Fibroblast of skin of scalp (primary cell): ENCODE data around the gene PATJ.
"Not testable (repeated sequence)": the region's sequence is repeated elsewhere in the genome, so short reads cannot be mapped to it uniquely, and the experiment has no call there.

Experiments
- DNase-seq: peaks from one replicate; pipeline ENCODE4 v3.0.0-alpha.2; 2013

Gene PATJ

DNA sequence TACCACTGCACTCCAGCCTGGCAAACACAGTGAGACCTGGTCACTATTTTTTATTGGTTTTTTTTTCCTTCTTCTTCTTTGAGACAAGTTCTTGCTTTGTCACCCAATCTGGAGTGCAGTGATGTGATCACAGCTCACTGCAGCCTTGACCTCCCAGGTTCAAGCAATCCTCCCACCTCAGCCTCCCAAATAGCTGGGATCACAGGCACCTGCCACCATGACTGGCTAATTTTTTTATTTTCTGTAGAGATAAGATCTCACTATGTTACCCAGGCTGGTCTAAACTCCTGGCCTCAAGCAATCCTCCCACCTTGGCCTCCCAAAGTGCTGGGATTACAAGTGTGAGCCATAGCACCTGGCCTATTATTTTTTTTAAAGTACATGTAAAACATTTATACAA is 148.2 kb downstream of the PATJ start:
- not testable (repeated sequence) for DNase-seq

DNA sequence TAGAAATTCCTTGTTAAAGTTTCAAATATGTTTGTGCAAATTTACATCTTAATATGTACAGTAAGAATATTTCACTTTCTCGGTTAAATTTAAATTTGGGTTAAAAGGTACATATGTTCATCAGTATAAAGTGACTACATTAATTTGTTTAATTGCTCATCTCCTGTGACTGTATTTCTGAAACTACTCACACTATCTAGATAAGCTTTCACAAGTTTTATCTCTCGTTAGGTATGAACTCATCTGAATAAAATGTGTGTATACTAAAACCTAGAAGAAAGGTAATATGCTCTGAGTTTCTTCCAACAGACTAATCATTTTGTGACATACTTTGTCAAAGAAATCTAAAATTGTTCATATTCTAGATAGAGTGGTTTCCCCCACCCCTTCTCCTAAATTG is 150.7 kb downstream of the PATJ start:
- no peak for DNase-seq

DNA sequence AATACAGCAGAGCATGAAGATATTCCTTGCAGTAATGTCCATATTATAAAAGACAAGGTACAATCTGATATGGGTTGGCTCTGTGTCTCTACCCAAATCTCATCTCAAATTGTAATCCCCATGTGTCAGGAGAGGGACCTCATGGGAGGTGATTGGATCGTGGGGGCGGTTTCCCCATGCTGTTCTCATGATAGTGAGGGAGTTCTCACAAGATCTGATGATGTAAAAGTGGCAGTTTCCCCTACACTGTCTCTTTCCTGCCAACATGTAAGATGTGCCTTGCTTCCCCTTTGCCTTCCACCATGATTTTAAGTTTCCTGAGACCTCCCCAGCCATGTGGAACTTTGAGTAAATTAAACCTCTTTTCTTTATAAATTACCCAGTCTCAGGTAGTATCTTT is 152.0 kb downstream of the PATJ start:
- not testable (repeated sequence) for DNase-seq

DNA sequence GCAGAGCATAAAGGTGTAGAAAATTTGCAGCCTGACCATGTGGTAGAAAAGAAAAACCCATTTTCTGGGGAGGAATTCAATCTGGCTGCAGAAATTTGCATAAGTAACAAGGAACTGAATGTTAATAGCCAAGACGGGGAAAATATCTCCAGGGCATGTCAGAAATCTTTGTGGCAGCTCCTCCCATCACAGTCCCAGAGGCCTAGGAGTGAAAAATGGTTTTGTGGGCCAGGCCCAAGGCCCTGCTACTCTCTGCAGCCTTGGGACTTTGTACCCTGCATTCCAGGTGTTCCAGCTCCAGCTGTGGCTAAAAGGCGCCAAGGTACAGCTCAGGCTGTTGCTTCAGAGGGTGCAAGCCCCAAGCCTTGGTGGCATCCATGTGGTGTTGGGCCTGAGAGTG is 152.9 kb downstream of the PATJ start:
- no peak for DNase-seq

DNA sequence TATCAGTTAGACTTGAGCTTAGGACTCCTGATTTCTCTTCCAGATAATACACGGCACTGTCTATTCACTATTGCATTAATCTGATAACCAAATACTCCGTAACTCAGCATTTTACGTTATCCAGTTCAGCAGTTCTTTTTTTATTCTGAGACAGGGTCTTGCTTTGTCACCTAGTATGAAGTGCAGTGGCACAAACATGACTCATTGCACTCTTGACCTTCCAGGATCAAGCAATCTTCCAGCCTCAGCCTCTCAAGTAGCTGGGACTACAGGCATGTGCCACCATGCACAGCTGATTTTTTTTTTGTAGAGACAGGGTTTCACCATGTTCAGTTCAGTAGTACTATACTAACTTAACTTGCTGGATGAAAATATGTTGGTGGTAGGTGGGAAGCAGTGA is 156.4 kb downstream of the PATJ start:
- DNase-seq, result no peak

DNA sequence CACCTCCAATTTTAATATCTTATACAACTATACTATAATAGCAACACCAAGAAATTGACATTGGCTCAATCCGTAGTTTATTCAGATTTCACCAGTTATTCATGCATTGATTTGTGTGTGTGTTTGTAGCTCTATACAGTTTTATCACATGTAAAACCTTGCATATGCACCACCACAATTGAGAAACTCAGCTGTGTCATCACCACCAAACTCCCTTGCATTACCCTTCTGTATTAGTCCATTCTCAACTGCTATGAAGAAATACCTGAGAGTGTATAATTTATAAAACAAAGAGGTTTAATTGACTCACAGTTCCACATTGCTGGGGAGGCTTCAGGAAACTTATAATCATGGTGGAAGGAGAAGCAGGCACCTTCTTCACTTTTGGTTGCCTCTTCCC is 162.1 kb downstream of the PATJ start:
- DNase-seq, result no peak

DNA sequence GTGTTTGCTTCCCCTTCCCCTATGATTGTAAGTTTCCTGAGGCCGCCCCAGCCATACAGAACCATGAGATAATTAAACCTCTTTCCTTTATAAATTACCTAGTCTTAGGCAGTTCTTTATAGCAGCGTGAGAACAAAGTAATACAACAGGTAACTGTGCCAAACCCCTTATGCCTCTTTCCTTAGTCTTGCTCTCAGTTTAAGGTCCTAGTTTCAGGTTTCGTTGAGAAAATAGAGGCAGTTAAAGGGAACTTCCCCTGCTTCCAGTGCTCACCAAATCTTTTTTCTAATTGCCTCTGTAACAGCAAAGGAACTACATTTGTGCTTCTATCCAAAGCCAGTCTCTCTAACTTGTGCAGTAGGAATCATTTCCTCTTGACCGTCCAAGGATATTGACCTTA is 164.8 kb downstream of the PATJ start:
- no peak for DNase-seq

DNA sequence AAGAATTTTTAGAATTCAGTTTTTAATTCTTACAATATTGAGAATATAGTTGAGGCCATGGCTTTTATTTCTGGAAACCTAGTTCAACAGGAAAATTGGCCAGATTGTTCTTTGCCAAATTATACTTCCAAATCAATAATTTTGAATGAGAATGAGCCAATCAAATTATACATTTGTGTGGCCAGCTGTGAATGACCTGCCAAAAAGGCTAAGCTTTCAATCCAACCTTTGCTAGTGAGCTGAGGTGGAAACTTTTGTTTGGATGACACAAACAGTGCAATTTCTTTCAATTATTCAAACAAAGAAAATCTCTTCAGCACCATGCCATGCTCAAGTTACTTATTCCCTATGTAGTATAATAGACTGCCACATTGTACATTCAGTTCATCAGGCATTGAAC is 167.8 kb downstream of the PATJ start:
- DNase-seq, result no peak

DNA sequence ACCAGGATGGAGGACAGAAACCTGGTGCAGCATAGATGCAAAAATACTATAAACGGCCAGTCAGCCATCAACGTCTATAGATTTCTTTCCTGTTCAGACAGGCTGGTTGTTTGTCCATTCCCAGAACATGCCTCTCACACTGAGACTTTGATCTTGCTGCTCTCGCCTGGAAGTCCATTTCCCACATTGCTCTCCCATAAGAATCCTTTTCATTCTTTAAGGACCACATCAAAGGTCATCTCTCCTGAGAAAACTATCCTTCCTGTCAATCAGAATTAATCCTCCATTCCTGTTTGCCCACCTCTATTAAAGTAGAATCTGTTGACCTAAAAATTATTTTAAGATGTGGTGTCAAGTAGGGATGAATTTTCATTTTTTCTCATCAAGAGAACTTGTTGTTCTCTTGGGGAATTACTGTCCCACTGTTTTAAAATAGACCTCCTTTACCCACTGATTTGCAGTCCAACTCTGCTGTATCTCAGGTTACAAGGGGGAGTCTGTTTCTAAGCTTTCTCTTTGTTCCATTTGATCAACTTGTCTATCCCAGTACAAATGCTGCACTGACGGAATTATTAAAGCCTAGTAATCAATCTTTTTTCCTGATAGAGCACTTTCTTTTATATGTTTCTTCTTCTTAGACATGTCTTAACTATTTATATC is 172.7 kb downstream of the PATJ start:
- no peak for DNase-seq

DNA sequence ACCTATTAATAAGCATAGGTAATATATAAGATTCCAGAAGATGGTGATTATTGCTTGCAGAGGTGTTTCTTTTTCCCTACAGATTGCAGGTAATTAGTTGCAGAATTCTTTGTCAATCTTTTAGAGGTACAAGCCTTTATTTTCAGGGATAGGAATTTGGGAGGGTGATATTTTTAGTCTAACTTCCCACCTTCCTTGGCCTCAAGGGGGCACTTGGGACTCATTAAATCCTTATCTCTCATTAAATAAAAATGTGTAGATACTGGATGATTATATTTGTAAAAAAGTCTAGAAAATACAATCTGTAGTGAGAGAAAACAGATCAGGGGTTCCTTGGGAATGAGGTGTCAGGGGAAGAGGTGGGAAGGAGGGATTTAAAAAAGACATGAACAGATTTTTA is 179.2 kb downstream of the PATJ start:
- no peak for DNase-seq

DNA sequence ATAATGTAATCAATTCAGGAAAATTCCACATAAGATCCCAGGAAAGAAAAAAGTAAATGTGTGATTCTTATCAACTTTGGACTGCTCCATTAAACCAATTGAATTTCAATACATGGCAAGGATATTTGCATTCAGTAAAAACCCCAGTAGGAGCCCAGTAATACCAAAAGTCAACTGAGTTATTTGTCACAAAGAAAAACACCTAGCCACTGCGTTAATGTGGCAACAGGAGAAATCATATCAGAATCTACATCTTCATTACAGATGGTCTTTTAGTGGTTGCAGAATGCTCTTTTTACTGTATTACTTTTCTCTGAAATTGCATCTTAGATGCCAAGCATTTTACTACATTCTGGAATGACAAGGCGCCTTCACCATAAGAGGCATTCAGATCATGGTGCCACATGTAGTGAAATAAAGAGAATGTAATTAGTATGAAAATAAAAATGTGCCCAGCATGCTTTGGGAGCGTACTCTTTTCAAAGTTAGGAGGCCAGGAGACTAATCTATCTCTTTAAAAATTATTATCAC is 180.7 kb downstream of the PATJ start:
- DNase-seq, result no peak

DNA sequence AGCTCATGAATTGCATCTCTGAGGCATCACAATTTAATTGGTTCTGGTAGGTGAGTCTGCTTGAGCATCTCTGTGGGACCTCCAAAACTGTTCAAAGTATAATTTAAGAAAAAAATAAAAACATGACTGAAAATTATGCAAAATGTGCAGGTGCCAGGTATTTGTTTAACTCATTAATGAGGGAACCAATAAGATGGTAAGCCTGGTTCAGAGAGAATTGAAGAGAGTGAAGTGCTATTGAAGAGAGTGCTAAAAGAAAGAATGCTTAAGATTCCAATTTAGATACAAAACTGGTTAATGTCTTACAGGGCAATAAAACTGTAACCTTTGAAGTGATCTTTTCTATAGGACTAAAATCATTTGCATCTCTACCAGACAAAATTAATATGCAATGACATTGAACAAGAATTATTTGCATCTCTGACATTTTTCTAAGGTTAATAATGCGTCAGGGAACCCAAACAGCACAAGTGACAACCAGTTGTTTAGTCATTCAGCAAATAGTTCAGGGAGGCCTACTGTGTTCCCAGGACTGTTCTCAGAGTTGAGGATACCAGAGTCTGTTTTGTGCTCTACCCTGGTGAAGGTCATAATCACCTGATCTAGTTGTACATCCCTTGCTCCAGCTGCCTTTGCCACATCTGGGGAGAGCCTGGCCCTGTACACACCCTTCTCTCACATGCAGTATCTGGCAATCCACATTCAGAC is 183.5 kb downstream of the PATJ start:
- no peak for DNase-seq

DNA sequence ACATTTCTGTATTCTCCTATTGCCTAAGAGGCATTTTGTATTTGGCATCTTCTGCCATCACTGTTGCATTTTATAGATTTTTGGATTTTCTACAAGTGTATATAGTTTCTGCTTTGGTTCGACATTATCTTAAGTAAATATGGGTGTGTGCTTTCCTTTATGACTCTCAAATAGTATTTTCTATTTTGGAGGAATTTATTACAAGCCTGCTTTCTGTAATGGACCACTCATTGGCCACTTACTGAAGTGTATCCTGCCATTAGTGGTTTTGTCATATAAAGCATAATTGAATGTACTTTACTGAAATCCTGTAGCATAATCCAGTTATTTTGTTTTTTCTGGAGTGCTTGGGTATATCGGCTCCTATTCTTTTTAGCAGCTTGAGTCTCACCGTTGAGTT is 184.3 kb downstream of the PATJ start:
- DNase-seq, result no peak

DNA sequence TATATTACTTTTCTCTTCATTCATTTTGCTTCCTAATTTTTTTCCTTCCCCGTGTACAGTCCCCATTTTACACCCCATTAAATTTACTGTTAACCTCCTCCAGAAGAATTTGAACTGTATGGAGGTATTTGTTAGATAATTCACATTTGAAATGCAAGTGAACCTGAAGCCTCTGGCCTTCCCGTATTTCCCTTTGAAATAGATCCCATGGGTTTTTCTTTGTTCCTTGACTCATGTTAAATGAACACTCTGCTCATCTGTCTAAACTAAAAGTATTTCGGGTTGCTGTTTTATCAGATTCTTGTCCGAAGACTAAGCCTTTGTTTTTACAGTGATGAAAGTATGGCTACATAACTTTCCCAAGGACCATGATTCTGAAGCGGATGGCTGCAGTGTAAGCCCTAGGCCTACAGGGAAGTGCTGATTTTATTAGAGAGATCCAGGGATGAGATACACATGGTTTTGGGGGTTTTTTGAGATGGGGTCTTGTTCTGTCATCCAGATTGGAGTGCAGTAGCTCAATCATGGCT is 187.9 kb downstream of the PATJ start:
- DNase-seq, result peak; percentile 16

DNA sequence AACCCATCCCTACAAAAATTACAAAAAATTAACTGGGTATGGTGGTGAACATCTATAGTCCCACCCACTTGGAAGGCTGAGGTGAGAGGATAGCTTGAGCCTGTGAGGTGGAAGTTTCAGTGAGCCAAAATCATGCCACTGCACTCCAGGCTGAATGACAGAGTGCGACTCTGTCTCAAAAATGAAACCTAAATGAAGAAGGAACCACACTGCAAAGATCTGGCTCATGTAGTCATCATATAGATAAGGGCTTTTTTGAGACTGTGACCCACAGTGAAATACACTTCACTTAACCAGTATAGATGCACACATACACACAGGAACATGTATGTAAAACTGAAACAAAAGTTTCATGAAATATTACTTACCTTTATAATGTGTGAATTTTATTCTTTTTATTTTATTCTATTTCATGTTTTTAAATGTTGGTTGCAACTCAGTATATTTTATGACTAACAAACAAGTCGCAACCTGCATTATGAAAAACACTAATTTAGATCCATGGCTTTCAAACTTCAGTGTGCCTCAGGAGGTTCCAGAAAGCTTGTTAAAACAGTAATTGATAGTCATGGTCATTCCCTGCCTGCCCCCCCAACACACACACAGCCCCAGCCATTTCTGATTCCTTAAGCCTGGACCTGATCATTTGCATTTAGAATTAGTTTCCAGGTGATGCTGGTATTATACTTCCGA is 189.5 kb downstream of the PATJ start:
- DNase-seq, result no peak

DNA sequence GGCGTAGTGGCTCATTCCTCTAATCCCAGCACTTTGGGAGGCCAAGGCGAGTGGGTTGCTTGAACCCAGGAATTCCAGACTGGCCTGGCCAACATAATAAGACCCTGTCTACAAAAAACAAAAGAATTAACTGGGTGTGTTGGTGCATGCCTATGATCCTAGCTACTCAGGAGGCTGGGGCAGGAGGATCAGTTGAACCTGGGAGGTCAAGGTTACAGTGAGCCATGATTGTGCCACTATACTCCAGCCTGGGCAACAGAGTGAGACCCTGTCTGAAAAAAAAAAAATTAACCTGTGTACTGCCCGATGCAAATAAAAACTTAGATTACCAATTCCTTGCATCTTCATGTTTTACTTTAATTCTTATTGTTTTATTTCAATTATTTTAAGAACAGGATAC is 193.2 kb downstream of the PATJ start:
- no peak for DNase-seq

DNA sequence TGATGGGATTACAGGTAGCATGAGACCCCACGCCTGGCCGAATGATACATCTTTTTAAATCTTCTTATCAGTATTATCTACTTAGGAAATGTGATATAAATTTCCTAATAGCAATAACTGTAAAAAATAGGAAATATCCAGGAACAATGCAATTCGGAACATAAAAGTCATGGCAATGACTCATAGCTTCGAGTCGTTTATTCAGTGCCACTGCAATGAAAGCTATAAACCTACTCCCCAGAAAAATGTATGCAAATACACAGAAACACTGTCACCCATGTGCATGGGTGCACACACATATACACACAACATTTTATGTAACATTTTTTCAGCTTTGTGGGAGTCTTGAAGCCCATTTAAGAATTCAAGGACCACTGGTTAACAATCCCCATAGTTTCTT is 194.6 kb downstream of the PATJ start:
- DNase-seq, result no peak

DNA sequence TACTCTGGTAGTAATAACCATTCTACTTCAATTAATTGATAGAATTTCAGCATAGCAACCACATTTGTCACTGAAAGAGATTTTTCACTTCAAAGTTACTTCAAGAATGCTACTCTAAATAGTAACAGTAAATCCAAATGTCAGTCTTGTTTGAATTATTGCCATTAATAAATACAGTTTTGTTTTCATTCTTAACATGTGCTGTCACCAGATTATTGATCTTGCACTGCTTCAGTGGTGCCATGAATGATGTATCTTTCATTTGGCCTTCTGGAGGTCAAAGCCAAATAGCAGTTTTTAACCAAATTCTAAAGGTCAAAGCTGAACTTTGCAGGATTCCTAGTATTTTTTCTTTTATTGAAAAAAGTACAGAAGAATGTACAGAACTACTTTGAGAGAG is 199.5 kb downstream of the PATJ start:
- DNase-seq, result peak; percentile 21

DNA sequence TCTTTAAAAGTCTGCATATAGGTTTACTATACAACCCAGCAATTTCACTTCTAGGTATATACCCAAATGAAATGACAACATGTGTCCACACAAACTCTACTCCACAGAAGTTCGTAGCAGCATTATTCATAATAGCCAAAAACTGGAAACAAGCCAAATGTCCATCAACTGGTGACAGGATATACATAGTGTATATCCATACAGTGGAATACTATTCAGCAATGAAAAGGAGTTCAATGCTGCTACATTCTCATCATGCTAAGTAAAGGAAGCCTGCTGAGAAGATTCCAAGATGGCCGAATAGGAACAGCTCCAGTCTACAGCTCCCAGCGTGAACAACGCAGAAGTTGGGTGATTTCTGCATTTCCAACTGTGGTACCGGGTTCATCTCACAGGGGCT is 200.6 kb downstream of the PATJ start:
- no peak for DNase-seq

DNA sequence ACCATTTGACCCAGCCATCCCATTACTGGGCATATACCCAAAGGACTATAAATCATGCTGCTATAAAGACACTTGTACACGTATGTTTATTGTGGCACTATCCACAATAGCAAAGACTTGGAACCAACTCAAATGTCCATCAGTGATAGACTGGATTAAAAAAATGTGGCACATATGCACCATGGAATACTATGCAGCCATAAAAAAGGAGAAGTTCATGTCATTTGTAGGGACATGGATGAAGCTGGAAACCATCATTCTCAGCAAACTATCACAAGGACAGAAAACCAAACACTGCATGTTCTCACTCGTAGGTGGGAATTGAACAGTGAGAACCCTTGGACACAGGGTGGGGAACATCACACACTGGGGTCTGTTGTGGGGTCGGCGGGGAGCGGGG is 206.4 kb downstream of the PATJ start:
- not testable (repeated sequence) for DNase-seq

DNA sequence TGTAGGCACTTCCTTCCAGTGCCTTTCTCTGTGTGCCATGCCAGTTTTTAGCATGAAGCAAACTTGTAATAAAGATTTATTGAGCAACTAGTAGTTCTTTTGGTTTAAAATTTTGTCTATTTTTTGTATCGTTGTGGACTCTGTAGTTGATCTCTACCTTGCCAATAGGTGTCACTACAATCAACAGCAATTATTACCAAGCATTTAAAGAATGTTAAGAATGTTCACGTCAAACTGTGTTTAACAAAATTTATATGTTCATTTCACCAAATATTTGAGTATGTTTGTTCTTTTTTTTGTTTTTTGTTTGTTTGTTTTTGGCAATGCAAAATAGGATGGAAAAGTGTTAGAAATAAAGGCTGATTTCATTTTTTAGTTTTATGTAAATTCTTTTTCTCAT is 208.1 kb downstream of the PATJ start:
- DNase-seq, result no peak

DNA sequence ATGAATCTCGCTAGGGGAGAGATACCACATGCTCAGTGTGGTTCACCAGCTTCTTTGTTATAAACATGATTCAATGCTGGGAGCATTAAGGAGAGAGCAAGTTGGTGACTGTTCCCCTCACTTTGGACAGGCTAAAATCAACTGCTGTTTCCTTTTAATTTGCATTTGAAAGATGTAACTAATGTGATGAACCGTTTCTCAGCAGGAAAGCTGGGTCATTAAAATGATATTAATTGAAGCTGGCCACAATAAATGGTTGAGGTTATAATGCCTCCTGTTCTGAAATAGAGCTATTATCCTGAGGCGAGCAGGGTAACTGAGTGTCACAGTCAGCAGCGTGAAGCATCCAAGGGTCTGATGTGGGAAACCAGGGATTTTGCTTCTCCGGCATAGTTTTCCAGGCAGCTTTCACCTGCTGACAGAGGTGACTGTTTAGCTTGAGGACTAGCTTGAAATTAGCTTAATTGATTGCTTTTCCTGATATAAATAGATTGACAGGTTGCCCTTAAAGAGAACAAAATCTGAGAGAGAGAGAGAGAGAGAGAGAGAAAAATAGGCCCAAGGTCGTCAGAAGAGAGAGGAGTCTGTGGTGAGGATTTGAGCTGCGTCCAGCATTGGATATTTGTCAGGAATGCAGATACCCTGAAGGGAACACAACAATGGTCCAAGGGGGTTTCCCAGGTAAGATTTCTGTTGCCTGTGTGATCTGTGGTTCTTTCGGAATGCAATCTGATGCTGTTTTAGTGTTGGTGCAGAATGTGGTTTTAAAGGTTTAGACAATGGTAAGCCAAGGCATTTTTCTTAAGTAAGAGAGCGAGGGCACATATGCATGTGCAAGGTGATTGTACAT is 209.7 kb downstream of the PATJ start:
- no peak for DNase-seq

DNA sequence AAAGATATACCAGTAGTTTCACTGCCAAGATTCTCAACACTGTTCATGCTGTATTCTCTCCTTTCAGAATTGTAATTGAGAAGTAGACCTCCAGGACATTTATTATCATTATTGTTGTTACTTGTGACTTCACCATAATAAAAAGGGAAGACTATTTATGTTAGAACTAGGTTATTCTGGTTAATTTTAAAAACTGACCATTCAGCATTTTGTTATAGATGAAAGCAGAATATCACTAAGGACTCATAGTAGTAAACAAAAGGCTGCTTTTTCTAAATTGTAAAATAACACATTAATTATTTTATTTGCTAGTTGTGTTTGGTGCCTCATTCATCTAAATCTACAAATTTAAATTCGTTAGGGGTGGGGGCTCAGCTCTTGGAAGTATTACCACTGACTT is 210.4 kb downstream of the PATJ start:
- no peak for DNase-seq
